Coronary artery (tissue), 2 donors: ENCODE data around the gene SART3.
A peak's percentile ranks its signal among the peaks of the same experiment; 100 is the strongest.

Experiments used
- DNase-seq: peaks from one replicate; pipeline ENCODE4 v3.0.0-alpha.2; 2017; ENCODE audit warnings: low spot score
- H3K27ac ChIP-seq, 2 donors: fragments of 200-600 bp; sonication (generic); one replicate each; pipeline ENCODE4 v1.5.1; 2016 to 2019
- H3K4me3 ChIP-seq: fragments of 200-600 bp; sonication (generic); 2 replicates; pipeline ENCODE4 v1.5.1; 2016; ENCODE audit warnings: mild to moderate bottlenecking, moderate library complexity
- CTCF ChIP-seq: fragments of 200-600 bp; sonication (generic); IDR thresholded peaks from one replicate; pipeline ENCODE4 v1.5.1; 2019; ENCODE audit warnings: antibody characterized with exemption

The SART3 gene

GRCh38 chr12:108572166-108572790, 11.3 kb upstream of the SART3 start:
- TF ChIP-seq CTCF, result no peak
- no peak overlapping the region for H3K4me3 ChIP-seq
- DNase-seq, result no peak
- no peak overlapping the region for H3K27ac ChIP-seq

- no peak overlapping the region for H3K4me3 ChIP-seq
- no peak overlapping the region for H3K27ac ChIP-seq
- DNase-seq, result no peak
- no peak for TF ChIP-seq CTCF
Measured at GRCh38 chr12:108571609-108572165, 10.7 kb upstream of the SART3 start.

- Histone ChIP-seq H3K4me3 (no peak overlapping the region), H3K27ac (no peak overlapping the region)
- TF ChIP-seq CTCF, result peak; percentile 12
- DNase-seq, result no peak
Measured at GRCh38 chr12:108570743-108571608, 10.0 kb upstream of the SART3 start.

GRCh38 chr12:108568338-108569154, 7.6 kb upstream of the SART3 start:
- TF ChIP-seq CTCF, result no peak
- DNase-seq, result no peak
- H3K27ac ChIP-seq, result peak overlapping the region in 1 of 2 donors; percentile 15
- no peak overlapping the region for H3K4me3 ChIP-seq

- Histone ChIP-seq H3K4me3 (no peak overlapping the region), H3K27ac (peak overlapping the region; percentile 15 to 60)
- no peak for TF ChIP-seq CTCF
- DNase-seq, result no peak
Measured at GRCh38 chr12:108567406-108568337, 6.7 kb upstream of the SART3 start.

- Histone ChIP-seq H3K27ac (peak overlapping the region; percentile 29 to 60), H3K4me3 (no peak overlapping the region)
- TF ChIP-seq CTCF, result no peak
- DNase-seq, result no peak
Measured at GRCh38 chr12:108566452-108566851, 5.5 kb upstream of the SART3 start.
